Stomach (tissue), 4 donors: ENCODE measurements around the gene CFAP206.

Experiments used
- CTCF ChIP-seq, 7 experiments: fragments of 450-650 bp in 4 of 7; fragments of 200-600 bp in 3 of 7; sonication (generic) in 3 of 7; IDR thresholded peaks; one replicate each; pipeline ENCODE4 v1.5.1; 2016 to 2019; ENCODE audit warnings: antibody characterized with exemption in 7 of 7, control low read depth in 2 of 7, mild to moderate bottlenecking in 1 of 7
- EP300 ChIP-seq: sonication (generic); formaldehyde crosslinking; IDR thresholded peaks from one replicate; pipeline ENCODE4 v1.6.1; 2017; ENCODE audit warnings: antibody characterized with exemption
- POLR2A ChIP-seq, 4 donors: fragments of 450-650 bp; IDR thresholded peaks; one replicate each; pipeline ENCODE4 v1.6.1; 2016; ENCODE audit warnings: antibody characterized with exemption in 4 of 4, control low read depth in 2 of 4, mild to moderate bottlenecking in 1 of 4, moderate library complexity in 1 of 4
- POLR2AphosphoS5 ChIP-seq, 3 donors: sonication (generic); formaldehyde crosslinking; IDR thresholded peaks; one replicate each; pipeline ENCODE4 v1.6.1; 2016; ENCODE audit warnings: antibody characterized with exemption in 3 of 3

GRCh38 chr6:87401832-87402231 lies 5.9 kb upstream of the CFAP206 start:
- TF ChIP-seq POLR2A (IDR thresholded peaks at IDR 0.05): no peak
- no peak for TF ChIP-seq CTCF (IDR thresholded peaks at IDR 0.05)
- TF ChIP-seq EP300: no peak
- no peak for TF ChIP-seq POLR2AphosphoS5 (IDR thresholded peaks at IDR 0.05)
